ENCODE data around the gene LDB2.

The LDB2 gene

GRCh38 chr4:16717266-16717970 is 181.0 kb downstream of the LDB2 start:
- DNase-seq: no peak

GRCh38 chr4:16715482-16715881 is 183.0 kb downstream of the LDB2 start:
- no peak for DNase-seq

GRCh38 chr4:16714191-16714590 is 184.3 kb downstream of the LDB2 start:
- DNase-seq: no peak

GRCh38 chr4:16713696-16714095 is 184.7 kb downstream of the LDB2 start:
- DNase-seq: no peak

GRCh38 chr4:16713271-16713670 is 185.2 kb downstream of the LDB2 start:
- DNase-seq: no peak

GRCh38 chr4:16710198-16710597 is 188.2 kb downstream of the LDB2 start:
- DNase-seq: no peak

- DNase-seq: no peak
Measured at GRCh38 chr4:16707874-16708273, 190.6 kb downstream of the LDB2 start.

- DNase-seq: no peak
Measured at GRCh38 chr4:16706251-16706650, 192.2 kb downstream of the LDB2 start.

- no peak for DNase-seq
Measured at GRCh38 chr4:16705341-16705740, 193.1 kb downstream of the LDB2 start.

- DNase-seq: no peak
Measured at GRCh38 chr4:16704489-16704888, 194.0 kb downstream of the LDB2 start.

- DNase-seq: no peak
Measured at GRCh38 chr4:16695896-16696295, 202.5 kb downstream of the LDB2 start.

- DNase-seq: no peak
Measured at GRCh38 chr4:16694884-16695276, 203.6 kb downstream of the LDB2 start.

GRCh38 chr4:16694173-16694883 is 204.1 kb downstream of the LDB2 start:
- DNase-seq: no peak

- DNase-seq: no peak
Measured at GRCh38 chr4:16693641-16694040, 204.8 kb downstream of the LDB2 start.

- DNase-seq: no peak
Measured at GRCh38 chr4:16692961-16693506, 205.4 kb downstream of the LDB2 start.

GRCh38 chr4:16692524-16692923 is 205.9 kb downstream of the LDB2 start:
- DNase-seq: no peak

GRCh38 chr4:16692046-16692445 is 206.4 kb downstream of the LDB2 start:
- DNase-seq: no peak

GRCh38 chr4:16691450-16691849 is 207.0 kb downstream of the LDB2 start:
- DNase-seq: no peak

- DNase-seq: no peak
Measured at GRCh38 chr4:16687845-16688244, 210.6 kb downstream of the LDB2 start.

- no peak for DNase-seq
Measured at GRCh38 chr4:16687011-16687410, 211.4 kb downstream of the LDB2 start.

- DNase-seq: no peak
Measured at GRCh38 chr4:16686195-16686594, 212.2 kb downstream of the LDB2 start.

GRCh38 chr4:16685536-16685935 is 212.9 kb downstream of the LDB2 start:
- DNase-seq: no peak

GRCh38 chr4:16684935-16685334 is 213.5 kb downstream of the LDB2 start:
- DNase-seq: no peak

- DNase-seq: no peak
Measured at GRCh38 chr4:16684097-16684496, 214.3 kb downstream of the LDB2 start.
